HL-60 (cell line): Measurements from ENCODE around the gene HOXB6.

ENCODE experiments used
- DNase-seq, 2 experiments: peaks; one replicate each; pipeline ENCODE4 v3.0.0-alpha.2; 2010 to 2020; ENCODE audit warnings: low read depth in 1 of 2, low spot score in 1 of 2
- H3K27ac ChIP-seq: fragments of 250-450 bp; sonication (Bioruptor Pico); replicated peaks from 2 replicates; pipeline ENCODE4 v1.5.1; 2020; ENCODE audit warnings: mild to moderate bottlenecking, moderate library complexity
- H3K27me3 ChIP-seq: fragments of 250-450 bp; sonication (Bioruptor Pico); 2 replicates; pipeline ENCODE4 v1.5.1; 2021; ENCODE audit warnings: mild to moderate bottlenecking, moderate library complexity; ENCODE audit not compliant: insufficient read depth, poor library complexity, severe bottlenecking
- H3K4me3 ChIP-seq: replicated peaks from 2 replicates; pipeline ENCODE4 v1.5.1; 2011; ENCODE audit warnings: mild to moderate bottlenecking, control low read depth, low read length; ENCODE audit not compliant: insufficient read depth
- GABPA ChIP-seq: IDR thresholded peaks from 2 replicates; pipeline ENCODE4 v1.6.1; 2012; ENCODE audit warnings: low read depth
- POLR2AphosphoS5 ChIP-seq: IDR thresholded peaks from 2 replicates; pipeline ENCODE4 v1.6.1; 2012; ENCODE audit warnings: low read depth
- SPI1 ChIP-seq: IDR thresholded peaks from 2 replicates; pipeline ENCODE4 v1.6.1; 2012; ENCODE audit warnings: low read depth, mild to moderate bottlenecking, borderline replicate concordance
- TF ChIP-seq, protein P1 (sequence below): IDR thresholded peaks from one replicate; pipeline ENCODE4 v1.5.1; 2011; ENCODE audit warnings: low read length, control low read depth, inconsistent platforms; ENCODE audit not compliant: insufficient read depth
- TF ChIP-seq, protein P2 (sequence below): IDR thresholded peaks from 2 replicates; pipeline ENCODE4 v1.6.1; 2012; ENCODE audit warnings: low read depth; ENCODE audit not compliant: insufficient replicate concordance

The HOXB6 gene

DNA sequence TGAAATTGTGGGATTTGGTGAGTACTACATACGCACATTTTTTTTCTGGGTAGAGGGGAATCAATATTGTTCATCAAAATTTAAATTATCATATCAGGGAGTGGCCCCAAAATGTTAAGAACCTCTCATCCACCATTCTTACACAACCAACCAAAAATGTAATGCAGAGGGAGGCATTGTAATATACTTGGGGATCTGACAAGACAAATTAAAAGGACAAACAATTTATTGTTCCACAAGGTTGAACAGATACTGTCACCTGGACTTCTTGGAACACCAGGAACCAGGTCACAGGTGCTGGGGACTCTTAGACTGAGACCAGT lies 36.0 kb upstream of the HOXB6 start:
- Histone ChIP-seq H3K4me3 (no peak overlapping the region), H3K27me3 (peaks cover 75% of the 10 kb centered on the region), H3K27ac (no peak overlapping the region)
- no peak for DNase-seq
- TF ChIP-seq GABPA: no peak

DNA sequence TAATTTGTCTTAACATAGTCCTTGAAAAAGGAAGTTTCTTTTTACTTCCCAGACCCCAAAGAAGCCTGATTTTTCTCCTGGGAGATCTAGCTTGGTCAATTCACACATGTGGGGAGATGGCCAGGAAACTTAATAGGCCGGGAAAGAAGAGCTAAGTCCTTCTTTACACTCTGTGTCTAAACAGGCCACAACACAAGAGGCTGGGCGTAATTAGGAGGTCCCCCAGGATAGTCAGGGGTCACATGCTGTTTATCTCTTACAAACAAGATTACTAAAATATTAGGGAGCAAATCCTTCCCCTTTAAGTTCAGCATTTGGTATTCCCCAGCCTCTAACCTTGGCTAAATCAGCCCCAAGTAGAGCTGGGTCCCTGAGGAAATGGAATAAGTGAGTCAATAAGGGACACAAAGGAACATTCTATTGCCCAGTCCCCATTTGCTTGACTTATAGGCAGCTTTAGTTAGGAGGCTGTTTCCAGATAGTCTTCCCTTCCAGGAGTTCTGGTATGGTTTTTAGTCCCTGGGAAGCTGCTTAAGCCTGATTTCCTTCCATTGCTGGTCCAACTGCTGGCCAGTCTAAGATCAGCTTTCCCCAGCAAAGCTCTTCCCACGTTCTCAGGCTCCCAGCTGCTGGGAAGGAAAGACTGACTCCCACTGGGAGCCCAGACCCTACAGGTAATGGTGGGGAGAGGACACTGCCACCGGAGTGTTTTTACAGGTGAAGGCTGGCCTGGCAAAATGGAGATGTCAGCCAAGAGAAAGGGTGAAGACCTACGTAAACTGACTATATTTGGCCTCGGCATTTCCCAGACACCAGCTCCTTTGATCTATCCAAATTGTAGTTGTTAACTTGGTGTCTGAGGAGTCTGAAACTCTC lies 35.4 kb upstream of the HOXB6 start:
- Histone ChIP-seq H3K27ac (no peak overlapping the region), H3K4me3 (no peak overlapping the region), H3K27me3 (peaks cover 77% of the 10 kb centered on the region)
- DNase-seq: no peak
- TF ChIP-seq SPI1 (no peak), GABPA (no peak), POLR2AphosphoS5 (no peak)
- TF ChIP-seq, protein P1, sequence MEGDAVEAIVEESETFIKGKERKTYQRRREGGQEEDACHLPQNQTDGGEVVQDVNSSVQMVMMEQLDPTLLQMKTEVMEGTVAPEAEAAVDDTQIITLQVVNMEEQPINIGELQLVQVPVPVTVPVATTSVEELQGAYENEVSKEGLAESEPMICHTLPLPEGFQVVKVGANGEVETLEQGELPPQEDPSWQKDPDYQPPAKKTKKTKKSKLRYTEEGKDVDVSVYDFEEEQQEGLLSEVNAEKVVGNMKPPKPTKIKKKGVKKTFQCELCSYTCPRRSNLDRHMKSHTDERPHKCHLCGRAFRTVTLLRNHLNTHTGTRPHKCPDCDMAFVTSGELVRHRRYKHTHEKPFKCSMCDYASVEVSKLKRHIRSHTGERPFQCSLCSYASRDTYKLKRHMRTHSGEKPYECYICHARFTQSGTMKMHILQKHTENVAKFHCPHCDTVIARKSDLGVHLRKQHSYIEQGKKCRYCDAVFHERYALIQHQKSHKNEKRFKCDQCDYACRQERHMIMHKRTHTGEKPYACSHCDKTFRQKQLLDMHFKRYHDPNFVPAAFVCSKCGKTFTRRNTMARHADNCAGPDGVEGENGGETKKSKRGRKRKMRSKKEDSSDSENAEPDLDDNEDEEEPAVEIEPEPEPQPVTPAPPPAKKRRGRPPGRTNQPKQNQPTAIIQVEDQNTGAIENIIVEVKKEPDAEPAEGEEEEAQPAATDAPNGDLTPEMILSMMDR: no peak
- TF ChIP-seq, protein P2, sequence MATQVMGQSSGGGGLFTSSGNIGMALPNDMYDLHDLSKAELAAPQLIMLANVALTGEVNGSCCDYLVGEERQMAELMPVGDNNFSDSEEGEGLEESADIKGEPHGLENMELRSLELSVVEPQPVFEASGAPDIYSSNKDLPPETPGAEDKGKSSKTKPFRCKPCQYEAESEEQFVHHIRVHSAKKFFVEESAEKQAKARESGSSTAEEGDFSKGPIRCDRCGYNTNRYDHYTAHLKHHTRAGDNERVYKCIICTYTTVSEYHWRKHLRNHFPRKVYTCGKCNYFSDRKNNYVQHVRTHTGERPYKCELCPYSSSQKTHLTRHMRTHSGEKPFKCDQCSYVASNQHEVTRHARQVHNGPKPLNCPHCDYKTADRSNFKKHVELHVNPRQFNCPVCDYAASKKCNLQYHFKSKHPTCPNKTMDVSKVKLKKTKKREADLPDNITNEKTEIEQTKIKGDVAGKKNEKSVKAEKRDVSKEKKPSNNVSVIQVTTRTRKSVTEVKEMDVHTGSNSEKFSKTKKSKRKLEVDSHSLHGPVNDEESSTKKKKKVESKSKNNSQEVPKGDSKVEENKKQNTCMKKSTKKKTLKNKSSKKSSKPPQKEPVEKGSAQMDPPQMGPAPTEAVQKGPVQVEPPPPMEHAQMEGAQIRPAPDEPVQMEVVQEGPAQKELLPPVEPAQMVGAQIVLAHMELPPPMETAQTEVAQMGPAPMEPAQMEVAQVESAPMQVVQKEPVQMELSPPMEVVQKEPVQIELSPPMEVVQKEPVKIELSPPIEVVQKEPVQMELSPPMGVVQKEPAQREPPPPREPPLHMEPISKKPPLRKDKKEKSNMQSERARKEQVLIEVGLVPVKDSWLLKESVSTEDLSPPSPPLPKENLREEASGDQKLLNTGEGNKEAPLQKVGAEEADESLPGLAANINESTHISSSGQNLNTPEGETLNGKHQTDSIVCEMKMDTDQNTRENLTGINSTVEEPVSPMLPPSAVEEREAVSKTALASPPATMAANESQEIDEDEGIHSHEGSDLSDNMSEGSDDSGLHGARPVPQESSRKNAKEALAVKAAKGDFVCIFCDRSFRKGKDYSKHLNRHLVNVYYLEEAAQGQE: no peak

DNA sequence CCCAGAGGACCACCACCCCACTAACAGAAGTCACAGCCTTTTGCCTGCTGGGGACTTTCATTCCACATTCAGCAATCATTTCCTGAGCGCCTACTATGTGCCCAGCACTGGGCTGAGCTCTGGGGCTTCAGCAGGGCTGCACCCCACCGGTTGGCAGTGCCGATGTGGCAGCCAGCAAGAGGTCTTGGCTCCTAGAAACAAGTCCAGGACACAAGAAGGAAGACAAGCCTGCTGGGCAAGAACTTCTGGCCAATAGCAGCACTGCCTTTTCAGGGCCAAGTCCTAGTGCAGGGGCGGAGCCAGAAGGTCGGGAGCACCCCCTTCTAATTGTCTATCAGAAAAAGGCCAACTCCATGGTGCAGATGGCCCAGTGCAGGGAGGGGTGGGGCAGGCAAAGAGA lies 34.4 kb upstream of the HOXB6 start:
- DNase-seq: no peak
- Histone ChIP-seq H3K27ac (no peak overlapping the region), H3K4me3 (no peak overlapping the region), H3K27me3 (peaks cover 80% of the 10 kb centered on the region)
- TF ChIP-seq, protein P2: no peak
- TF ChIP-seq SPI1 (no peak), GABPA (no peak), POLR2AphosphoS5 (no peak)
- TF ChIP-seq, protein P1: no peak

DNA sequence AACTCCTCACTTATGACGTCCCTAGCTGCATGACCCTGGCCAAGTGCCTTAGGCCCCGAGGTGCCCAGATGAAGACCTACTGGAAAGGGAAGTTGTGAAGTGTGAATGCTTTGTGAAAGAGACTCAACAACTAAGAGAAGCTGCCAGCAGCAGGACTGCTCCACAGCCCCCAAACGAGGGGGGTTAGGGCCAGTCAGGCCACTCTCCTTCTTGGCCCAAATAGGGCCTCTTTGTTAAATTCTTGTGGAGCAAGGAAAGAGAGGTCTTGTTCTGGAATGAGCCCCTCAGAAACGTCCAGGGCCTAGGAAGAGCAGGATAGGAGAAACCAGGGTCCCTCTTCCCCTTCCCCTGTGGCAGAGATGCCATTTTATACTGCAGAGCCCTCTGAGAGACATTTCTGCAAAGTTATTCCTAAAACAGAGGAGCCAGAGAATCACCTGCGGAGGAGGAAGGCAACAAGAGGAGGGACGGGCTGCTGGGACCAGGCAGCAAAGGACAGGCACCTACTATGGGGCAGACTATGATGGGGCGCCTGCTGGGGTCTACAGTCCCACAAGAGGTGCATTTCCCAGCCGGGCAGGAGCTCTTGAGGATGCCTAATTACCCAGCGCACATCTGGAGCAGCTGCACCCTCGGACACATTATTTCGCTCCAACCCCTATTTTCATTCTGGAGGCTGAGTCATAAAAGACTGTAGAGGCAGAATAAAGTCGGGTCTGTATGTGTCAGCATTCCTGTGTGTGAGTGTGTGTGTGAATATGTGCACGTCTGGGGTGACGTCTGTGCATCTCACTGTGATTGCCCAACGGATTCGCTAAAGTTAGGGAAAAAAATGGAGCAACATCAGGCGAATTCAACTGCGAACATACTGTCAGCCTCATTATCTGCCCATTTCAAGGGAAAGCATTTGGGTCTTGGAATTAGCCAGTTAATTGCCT lies 32.8 kb upstream of the HOXB6 start:
- Histone ChIP-seq H3K4me3 (no peak overlapping the region), H3K27me3 (peaks cover 77% of the 10 kb centered on the region), H3K27ac (no peak overlapping the region)
- no peak for DNase-seq
- no peak for TF ChIP-seq POLR2AphosphoS5
- TF ChIP-seq SPI1: no peak
- TF ChIP-seq, protein P1: no peak
- TF ChIP-seq, protein P2: no peak
- no peak for TF ChIP-seq GABPA
